ENCODE measurements around the gene RPS6KA2.
"Not testable (repeated sequence)": the region's sequence is repeated elsewhere in the genome, so short reads cannot be mapped to it uniquely, and the experiment has no call there.

Gene RPS6KA2

DNA sequence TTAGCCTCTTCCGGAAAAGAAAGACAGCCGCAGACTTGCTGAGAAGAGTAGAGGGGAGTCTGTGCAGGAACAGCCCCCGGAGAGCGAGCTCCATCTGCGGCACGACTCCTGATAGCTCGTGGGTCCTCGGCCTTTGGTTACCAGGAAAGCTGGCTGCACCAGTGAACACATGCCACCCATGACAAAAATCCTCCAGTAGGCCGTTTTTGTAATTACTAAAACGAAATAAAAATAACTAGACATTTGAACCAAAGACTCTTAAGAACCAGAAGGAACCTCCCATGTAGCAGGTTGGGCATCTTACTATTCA, 82.8 kb downstream of the RPS6KA2 start:
- FAIRE-seq, result no peak

DNA sequence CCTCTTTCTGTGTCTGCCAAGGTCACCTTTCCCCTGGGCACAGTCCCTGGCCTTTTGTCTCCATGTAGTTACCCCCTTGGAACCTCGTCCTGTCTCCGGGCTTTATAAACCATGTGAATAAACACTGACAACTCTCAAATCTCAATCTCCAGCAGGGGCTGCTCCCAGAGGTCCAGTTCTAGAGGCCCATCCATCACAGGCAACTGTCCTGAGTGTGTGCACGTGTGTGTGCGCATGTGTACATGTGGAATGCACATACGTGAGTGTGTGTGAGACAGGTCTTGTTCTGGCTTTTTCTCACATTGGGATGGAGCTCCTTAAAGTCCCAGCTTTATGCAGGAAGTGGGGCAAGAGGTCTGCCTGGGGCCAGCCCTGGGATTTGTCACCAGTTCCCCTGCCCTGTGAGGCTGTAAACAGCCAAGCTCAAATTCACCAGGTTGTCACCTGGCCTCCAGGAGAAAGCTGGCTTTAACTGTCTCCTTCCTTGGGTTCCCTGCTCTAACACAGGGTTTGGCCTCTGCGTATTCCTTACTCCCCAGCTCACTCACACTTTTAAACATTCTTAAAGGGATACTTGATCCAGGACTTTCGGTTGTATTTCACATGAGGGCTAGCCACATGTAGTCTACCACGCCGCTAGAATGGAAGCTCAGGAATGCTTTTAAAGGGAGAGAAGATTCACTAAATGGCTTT, 83.3 kb downstream of the RPS6KA2 start:
- no peak for FAIRE-seq

DNA sequence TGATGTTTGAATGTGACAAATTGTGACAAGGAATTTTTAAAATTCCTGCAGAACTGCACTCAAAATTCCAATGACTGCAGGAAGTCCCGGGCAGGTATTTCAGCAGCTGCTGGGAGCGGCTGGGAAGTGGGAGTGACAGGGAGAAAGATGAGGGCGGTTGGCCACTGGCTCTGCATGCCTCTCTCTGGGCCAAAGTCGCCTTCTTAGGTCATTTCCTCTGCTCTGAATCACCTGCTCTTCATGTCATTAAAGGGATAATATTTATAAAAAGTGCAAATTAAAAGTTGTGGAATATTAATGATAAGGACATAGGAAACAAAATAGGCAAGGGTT, 84.5 kb downstream of the RPS6KA2 start:
- no peak for FAIRE-seq

DNA sequence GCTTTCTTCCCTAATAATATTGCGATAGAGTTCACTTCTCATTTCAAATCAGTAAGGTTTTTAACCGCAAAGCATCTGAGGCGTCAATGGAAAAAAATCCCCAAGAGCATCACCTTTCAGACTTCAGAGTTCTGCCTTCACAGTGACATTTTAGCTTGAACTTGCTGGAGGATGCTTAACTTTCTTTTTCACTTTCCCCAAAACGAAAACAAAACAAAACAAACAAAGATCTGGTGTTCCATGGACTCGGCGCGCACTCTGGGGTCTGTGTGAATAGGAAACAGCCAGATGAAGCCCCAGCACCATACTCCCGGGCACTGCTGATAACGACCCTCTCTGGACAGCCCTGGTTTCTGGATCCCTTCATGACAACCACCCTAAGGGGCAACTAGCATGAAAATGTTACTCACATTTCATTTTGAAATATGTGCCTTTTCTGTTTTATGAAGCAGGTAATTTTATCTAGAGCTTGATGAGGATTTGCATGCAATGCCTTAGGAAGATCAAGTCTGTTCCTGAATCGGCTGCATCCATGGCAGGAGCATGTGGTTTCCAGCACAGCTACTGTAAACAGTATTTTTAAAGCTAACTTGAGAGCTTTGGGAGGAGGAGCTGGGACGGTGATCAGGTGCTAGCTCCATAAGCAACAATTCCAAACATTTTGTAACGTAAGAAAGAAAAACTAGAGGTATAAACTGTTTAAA, 85.0 kb downstream of the RPS6KA2 start:
- no peak for FAIRE-seq

DNA sequence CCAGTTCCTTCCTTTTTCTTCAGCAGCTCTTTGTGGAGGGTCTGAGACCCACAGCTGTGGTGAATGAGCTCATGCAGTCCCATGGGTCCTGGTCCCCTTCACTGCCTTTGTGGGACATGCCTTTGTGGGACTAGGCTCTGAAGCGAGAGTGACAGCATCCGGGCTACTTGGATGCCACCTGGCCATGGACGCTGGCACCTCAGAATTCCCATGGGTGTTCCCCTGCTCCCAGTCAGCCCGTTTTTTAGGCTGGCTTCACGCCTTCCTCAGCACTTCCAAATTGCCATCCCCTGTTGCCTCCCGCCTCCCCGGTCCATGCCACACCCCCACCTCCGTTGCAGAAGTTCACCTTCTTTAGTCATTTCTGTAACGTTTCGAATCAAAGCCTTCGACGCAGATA, 85.7 kb downstream of the RPS6KA2 start:
- no peak for FAIRE-seq

DNA sequence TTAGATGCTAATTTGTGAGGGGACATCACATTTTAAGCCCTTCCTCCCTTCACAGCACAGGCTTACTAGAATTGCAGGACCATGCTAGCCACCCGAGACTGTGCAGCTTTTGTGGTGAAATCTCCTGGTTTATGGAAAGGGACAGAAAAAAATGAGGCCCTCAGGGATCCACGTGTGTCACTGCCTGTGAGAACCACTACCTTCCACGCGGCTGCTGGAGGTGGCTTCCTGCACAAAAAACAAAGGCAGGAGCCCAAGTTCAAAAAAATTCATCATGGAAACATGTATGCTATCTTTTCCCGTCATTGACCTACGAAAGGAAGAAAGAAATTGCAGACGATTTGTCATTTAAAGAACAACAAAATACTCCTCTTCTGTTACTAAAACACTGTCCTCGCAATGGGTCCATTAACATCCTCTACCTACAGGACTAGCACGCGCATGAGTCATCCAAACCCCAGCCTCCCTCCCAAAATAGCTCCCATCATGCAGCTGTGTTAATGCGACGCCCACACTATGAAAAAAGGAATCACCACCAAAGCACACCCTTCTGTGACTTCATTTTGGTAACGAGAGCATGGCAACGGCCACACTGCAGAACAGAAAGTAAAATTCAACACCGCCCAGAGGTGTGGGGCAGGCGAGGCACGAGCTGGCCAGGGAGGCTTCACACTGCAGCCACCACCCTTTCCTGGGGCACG, 86.3 kb downstream of the RPS6KA2 start:
- FAIRE-seq, result no peak

DNA sequence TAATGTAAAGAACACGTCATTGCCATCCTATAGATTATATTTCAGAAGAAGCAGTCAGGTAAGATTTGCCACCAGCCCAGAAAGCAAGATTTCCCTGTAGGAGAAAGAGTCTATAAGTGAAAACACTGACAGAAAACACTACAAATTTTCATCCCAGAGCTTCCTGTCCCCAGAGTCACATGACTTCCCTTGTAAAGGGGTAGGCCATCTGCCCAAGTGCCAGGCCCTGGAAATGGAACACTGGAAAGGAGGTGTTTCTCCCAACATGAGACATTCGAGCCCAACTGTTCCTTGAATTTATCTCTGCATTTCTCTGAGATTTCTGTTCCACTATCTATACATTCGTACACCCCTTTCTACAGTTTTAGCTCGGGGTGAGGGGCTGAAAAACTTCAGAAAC, 87.5 kb downstream of the RPS6KA2 start:
- FAIRE-seq, result no peak

DNA sequence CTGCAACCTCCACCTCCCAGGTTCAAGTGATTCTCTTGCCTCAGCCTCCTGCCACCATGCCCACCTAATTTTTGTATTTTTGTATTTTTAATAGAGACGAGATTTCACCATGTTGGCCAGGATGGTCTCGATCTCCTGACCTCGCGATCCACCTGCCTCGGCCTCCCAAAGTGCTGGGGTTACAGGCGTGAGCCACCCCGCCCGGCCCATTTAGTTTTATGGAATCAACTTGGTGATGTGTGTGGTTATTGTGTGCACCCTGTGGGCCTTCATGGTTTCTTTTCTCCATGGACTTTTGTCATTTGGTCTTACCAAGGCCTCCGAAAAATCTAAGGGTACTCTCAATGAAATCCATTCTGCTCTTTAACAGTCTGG, 88.1 kb downstream of the RPS6KA2 start:
- FAIRE-seq, result not testable (repeated sequence)

DNA sequence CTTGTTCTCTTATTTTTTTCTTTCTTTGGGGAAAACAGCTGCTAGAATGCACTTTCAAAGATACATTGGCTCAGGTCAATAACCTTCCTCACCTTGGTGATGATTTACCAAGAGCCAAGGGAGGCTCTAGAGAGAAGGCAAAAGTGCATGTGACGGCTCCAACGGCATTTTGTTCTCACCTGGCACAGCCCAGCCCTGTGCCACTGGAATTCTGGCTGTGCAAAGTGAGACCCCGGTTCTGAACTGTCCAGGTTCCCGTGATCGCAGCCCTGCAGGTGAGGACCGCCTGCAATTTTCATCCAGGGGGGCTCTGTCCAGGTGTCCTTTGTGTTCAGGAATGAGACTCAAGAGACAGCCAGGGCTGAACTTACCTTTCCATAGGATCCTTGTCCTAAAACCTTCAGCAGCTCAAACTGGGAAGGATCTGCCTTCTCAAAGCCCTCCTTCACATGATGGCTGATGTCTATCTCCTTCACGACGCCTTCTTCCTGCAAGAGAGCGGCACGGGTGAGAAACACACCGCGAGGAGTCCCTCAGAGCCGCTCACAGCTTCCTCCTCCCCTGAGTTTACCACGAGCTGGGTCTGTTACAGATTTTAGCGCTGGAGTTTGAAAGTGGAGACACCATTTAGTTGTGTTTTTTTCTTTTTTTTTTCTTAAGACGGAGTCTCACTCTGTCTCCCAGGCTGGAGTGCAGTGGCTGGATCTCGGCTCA, 88.6 kb downstream of the RPS6KA2 start:
- no peak for FAIRE-seq

DNA sequence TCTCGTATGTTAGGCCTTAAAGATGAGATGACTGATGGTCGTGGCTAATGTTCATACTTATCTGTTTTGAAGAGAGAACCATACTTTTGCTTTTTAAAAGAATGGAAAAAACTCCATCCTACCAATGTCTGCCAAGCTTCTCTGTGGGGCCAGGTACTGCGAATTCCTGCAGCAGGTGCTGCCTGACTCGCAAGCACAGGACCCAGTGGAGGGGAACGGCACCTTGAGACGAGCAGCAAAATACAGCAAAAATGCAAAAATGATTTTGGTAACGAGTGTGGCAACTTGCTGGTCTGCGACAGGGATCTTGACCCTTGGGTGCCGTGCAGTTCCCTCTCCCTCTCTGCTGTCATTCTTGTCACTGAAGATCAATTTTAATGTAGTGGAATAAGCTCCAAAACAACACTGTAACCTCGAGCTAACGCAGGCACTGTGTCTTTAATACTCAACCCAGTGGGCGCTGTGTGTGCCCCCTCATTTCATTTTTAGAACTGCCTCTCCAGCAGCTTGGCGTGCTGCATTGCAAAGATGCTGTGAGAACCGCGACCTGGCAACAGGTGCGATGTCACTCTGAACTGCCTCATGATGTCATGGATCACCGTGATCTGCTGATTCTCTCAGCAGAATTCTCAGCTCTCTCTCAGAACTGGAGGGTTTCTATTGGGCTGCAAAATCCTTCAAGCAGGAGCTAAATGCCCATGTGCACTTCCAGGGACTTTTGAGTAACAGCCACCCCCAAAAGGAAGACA, 92.2 kb downstream of the RPS6KA2 start:
- no peak for FAIRE-seq

DNA sequence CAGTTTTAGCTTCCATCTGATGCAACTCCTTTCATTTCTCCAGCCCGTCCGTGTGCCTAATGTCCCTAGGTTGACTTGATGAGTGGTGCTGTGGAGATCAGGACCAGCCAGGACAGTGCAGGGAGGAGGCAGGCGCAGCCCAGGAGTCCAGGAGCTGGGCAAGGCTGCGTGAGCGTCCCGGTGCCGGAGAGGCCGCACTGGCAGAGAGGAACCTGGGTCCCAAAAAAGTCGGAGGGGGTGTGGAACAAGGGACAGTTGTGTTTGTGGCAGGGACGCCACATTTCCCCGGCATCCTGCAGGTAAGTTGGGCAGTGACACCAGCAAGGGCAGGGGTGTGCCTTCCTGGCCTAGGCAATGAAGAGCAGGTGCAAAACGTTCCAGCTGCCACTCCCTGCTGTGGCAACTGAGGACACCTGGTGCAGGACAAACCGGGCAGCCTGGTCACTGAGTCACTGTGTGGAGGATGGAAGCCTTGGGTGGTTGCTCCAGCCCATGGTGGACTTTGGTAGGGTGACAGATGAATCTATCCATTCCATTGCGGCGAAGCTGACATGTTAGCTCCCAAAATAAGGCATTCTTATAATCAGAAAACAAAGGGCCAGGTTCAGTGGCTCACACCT, 93.7 kb downstream of the RPS6KA2 start:
- no peak for FAIRE-seq

DNA sequence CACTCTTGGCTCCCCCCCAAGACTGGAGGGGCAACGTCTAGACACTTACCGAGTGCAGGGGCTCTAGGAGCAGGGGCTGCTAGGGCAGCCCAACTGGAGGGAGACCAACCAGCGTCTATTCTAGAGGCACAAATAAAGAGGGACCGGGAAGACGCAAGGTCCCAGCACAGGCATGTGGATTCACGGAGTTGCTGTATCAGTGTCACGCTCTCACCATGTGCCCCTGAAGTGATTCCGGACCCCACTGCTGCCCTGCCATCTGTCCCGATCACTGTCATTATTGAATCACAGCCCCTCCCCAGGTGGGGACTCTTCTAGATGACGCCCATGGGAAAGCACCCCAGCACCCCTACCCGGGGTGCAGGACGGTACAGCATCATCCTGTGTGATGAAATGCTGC, 94.7 kb downstream of the RPS6KA2 start:
- FAIRE-seq, result no peak

DNA sequence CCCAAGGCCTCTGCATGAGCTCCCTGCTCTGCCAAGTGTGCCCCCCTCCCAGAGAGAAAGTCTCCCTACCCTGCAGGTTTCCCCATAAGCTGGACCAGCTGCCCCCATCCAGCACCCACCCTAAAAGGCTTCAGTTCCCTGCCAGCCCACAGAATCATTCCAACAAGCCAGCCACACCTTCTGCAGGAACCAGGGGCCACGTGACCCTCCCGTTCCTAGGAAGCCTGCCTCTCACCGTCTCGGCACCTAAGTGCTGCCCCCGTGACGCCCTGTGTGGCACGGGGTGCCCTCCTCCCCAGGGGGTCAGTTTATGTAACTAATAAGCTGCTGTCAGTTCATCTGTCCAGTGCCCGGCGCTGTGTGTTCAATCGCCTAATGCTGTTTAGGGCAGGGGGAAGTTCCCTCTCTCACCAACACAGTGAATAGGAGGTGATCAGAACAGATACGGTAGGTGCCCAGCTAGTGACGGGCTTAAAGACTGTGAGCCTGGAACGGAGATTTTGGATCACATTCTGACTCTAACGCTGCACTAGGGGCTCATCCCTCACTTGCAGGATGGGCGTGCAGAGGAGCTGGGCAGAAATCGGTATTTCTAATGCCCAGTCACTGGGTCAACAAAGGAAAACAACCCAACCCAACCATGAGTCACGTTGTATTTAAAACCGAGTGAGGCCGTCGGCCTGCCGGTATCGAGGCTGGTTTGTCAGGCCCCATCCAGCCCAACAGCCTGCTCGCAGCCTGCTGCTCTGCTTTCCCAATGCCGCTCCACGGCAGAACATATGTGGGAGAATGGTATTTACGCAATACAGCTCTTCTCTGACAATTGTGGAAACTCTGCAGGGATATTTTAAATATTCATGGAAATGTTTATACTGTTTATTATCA, 96.6 kb downstream of the RPS6KA2 start:
- FAIRE-seq, result no peak

DNA sequence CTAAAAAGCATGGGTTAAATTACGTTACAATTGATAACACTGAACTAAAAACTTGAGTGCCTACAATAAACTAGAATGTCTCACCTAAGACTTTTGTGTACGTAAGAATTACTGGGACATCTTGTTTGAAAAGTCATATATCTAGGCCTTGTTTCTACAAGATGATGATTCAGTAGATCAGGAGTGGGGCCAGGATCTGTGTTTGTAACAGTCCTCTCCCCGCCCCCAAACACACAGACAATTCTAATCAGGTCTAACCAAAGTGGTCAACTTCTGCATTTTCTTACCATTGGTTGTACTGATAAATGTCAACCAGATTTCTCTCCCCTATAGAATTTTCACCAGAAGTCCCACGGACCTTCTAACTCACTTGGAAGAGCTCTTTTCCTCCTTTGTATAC, 97.5 kb downstream of the RPS6KA2 start:
- FAIRE-seq, result no peak

DNA sequence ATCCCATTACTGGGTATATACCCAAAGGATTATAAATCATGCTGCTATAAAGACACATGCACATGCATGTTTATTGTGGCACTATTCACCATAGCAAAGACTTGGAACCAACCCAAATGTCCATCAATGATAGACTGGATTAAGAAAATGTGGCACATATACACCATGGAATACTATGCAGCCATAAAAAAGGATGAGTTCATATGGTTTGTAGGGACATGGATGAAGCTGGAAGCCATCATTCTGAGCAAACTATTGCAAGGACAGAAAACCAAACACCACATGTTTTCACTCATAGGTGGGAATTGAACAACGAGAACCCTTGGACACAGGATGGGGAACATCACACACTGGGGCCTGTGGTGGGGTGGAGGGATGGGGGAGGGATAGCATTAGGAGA, 98.0 kb downstream of the RPS6KA2 start:
- FAIRE-seq, result not testable (repeated sequence)

DNA sequence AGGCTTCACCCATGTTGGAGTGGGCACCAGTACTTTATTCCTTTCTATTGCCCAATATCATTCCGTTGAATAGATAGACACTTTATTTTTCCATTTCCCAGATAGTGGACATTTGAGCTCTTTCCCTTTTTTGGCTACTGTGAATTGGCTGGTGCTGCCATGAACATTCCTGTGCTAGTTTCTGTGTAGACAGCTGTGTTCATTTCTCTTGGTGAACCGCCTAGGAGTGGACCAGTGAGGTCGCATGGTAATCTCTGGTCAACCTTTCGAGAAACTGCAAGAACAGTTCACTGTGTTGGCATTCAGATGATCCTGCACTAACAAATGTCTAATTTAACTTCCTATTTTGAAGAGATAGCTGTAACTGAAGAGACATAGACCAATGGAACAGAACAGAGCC, 99.2 kb downstream of the RPS6KA2 start:
- no peak for FAIRE-seq

DNA sequence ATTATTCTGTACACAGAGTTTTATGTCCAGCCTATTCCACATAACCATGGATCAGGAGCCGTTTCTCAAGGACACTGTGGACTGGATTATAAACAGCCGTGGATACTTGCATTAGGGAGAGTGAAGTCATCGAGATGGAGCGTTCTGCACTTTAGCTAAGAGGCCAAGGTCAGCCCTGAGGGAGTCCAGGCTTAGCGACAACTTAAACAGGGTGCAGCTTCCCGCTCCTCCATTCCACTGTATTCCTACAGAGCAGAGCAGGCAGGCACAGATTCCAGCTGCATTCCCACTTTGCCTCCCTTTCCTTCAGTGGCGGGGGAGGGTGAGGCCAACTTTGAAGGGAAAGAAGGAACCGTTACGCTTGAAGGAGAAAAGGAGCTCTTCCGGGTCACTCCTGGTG, 100.1 kb downstream of the RPS6KA2 start:
- FAIRE-seq, result no peak

DNA sequence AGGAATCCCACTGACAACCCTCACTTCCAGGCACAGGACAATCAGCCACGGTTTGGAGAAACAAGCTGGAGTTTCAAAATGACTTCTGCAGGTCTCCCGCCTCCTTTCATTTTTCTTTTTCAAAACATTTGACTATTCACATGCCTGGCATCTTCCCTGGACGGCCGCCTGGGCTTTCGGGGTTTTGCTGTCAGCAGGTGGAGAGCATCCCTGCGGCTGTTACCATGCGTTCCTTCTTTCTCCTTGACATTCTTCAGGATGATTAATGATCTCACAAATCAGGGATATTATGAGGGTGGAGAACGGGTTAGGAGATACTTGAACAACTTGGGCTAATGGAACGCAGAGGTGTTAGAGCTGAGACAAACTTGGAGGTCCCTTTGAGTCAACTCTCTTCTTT, 101.5 kb downstream of the RPS6KA2 start:
- no peak for FAIRE-seq

DNA sequence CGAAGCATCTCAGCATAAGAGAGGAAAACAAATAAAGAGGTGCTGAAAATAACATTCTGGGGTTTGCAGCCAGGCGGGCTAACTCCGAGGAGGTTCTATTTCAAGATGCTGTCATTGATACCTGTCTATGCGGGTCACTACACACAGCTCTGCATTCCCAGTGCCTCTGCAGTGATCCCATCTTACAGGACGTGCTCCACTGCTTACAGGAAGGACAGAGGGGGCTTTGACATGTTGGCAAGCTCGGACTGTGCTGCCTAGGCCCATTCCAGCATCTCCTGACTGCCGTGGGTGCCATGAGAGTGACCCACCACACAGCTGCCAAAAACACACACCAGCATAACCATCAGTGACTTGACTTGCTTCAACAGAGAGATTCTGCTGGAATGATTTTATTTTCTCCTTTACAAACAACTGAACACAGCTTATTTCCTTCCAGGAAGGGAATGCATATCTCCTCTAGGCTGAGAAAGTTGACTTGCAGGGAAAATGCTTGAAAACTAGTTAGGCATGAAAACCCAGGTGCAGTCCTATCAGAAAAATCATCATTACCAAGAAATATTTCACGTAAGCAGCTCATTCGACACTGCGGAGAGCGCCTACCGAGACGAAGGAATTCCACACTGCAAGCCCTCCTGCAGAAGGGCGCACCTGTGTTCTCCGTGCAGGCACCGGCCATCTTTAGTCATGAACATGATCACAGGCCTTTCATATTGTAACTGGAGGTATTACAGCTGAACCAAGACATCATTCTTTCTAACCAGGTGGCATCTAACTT, 103.1 kb downstream of the RPS6KA2 start:
- FAIRE-seq, result no peak

DNA sequence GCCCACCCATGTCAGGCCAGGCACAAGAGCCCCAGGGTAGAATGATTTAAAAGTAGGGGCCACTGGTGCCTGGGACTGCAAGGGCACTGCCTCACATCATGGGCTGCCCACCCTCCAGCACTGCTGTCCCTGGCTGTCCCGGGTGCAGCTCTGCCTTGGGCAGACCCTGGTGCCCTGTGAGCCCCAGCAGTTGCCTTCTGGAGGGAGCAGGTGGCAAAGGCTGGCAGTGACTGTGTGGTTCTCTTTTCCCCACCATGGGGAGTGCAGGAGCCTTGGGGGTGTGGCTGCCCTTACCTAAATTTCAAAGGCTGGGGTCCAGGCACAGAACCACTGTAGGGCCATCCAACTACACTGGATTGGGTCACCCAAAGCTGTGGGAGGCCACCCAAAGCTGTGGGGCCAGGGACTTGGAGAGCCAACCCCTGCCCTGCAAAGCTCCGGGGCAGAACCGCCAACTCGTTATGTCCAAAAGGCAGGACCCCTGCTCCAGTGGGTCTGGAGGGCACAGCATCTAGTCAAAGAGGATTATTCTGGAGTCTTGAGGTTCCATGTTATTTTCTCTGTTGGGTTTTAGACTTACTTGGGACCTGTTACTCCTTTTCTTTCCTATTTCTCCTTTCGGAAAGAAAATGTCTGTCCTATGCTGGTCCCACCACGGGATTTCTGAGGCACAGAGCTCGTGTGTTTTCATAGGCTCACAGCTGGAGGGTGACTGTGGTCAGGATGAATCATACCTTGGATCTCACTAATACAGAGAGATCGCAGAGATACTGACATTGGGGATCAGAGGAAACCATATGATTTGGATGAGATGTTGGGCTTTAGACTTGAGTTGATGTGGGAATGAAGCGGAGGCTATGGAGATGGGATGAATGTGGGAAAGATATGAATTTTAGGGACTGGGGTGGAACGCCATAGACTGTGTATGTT, 105.9 kb downstream of the RPS6KA2 start:
- no peak for FAIRE-seq
